Stimulated activated memory B cell treated with anti-CD40 and anti-IgM and Interleukin-4, amounts not matched to agents 10 μg/mL and 1 μg/mL and 100 μg/mL, for 72 hours (primary cell): ENCODE measurements around the gene MYO10.
"Not testable (repeated sequence)": the region's sequence is repeated elsewhere in the genome, so short reads cannot be mapped to it uniquely, and the experiment has no call there.

Experiments used
- ATAC-seq: fragments of 150-1000 bp; cut with Tn5 transposase; 2 replicates; pipeline ENCODE4 v1.10.0; 2021
- H3K27ac Mint-ChIP-seq: one replicate; pipeline ENCODE4 v1.8.0; 2022; ENCODE audit warnings: mild to moderate bottlenecking, mixed read lengths
- H3K27me3 Mint-ChIP-seq: one replicate; pipeline ENCODE4 v1.8.0; 2022; ENCODE audit warnings: mixed read lengths
- H3K36me3 Mint-ChIP-seq: one replicate; pipeline ENCODE4 v1.8.0; 2022; ENCODE audit warnings: mixed read lengths
- H3K4me1 Mint-ChIP-seq: one replicate; pipeline ENCODE4 v1.8.0; 2022; ENCODE audit warnings: mixed read lengths
- H3K4me3 Mint-ChIP-seq: one replicate; pipeline ENCODE4 v1.8.0; 2022; ENCODE audit warnings: mild to moderate bottlenecking, moderate library complexity, mixed read lengths
- H3K9me3 Mint-ChIP-seq: one replicate; pipeline ENCODE4 v1.8.0; 2022; ENCODE audit warnings: mixed read lengths

The MYO10 gene

DNA sequence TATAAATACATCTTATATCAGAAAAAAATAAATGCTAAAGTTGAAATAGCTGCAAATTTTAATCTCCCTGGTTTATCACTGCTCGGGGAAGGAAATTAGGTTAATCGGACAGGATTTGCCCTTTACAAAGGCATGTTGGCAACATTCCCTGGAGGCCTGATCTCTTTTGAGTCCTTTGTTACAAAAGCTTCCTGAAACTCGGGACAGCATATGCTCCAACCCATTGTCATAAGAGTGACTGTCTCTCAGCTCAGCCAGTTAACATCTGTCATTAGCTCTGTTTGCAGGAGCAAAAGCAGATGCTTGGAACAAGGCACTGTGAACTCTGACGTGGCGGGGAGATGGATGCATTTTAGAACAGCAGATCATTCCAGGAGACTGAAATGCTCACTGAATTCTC, 80.6 kb downstream of the MYO10 start:
- no peak for ATAC-seq
- no peak overlapping the region for H3K4me3 Mint-ChIP-seq
- no peaks in the 10 kb centered on the region for H3K9me3 Mint-ChIP-seq
- H3K4me1 Mint-ChIP-seq, result no peaks in the 10 kb centered on the region
- H3K27me3 Mint-ChIP-seq, result no peaks in the 10 kb centered on the region
- no peaks in the 10 kb centered on the region for H3K36me3 Mint-ChIP-seq
- no peak overlapping the region for H3K27ac Mint-ChIP-seq

DNA sequence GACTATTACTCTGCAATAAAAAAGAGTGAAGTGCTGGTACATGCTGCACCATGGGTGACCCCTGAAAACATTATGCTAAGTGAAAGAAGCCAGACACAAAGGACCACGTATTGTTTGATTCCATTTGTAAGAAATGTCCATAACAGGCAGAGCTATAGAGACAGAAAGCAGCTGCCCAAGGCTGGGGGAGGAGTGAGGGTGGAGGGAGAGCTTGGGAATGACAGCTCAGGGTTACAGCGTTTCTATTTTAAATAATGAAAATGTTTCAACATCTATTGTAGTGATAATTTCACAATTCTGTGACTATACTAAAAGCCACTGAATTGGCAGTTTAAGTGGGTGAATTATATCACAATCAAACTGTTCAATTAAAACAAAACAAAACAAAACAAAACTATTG, 81.7 kb downstream of the MYO10 start:
- ATAC-seq, result no peak
- Mint-ChIP-seq H3K36me3 (no peaks in the 10 kb centered on the region), H3K27me3 (no peaks in the 10 kb centered on the region), H3K4me1 (no peaks in the 10 kb centered on the region), H3K4me3 (no peak overlapping the region), H3K9me3 (no peaks in the 10 kb centered on the region), H3K27ac (no peak overlapping the region)

DNA sequence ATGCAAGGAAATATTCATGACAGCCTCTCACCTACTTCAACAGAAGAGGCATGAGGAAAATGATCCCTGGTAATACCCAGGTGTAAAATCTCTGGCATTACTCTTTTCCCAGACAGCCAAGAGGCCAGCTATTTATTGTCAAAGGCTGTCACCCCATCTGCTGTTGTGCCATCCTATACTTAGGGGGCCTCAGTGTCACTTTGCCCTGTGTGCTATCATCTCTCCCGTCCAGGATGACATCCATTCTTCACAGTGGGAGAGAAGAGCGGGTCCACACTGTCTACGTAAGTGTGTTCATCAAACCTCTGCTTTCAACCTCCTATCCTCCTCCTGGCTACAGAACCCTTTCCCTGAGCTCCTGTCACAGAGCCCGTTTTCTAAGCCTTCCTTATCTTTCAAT, 82.6 kb downstream of the MYO10 start:
- no peaks in the 10 kb centered on the region for H3K9me3 Mint-ChIP-seq
- no peak for ATAC-seq
- no peaks in the 10 kb centered on the region for H3K27me3 Mint-ChIP-seq
- no peaks in the 10 kb centered on the region for H3K4me1 Mint-ChIP-seq
- no peak overlapping the region for H3K4me3 Mint-ChIP-seq
- no peaks in the 10 kb centered on the region for H3K36me3 Mint-ChIP-seq
- no peak overlapping the region for H3K27ac Mint-ChIP-seq

DNA sequence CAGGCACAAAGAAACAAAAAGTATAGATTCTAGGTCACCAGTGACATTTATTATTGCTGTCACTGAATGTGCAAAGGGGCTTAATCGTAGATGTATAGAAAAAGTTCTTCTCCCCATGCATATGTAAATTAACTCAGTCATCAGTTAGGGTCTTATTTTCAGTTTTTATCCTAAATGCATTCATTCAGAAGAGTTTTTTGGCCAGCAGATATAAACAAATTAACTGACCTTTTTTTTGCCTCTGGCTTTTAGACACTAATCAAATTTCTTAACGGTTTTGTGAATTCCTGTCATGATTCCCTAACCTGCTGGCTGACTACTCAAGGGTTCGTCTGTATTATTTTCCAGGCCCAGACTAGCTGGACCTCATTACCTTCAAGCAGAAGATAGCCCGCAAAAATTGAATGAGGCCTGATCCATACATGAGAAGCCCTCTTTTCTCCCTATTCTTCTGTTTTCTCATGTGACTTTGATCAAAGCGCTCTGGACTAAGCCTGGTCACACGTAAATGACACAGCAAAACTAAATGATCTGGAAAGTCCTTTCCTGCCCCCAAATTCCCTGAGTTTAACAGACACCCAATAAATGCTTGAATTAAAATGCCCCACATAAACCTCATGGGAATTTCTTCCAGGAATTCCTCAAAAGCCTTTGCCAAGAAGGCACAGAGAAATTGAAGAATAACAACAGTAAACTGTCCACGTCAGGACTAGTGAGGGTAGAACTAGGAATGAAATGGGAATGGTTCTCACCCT, 83.7 kb downstream of the MYO10 start:
- no peak overlapping the region for H3K27ac Mint-ChIP-seq
- H3K27me3 Mint-ChIP-seq, result no peaks in the 10 kb centered on the region
- no peaks in the 10 kb centered on the region for H3K9me3 Mint-ChIP-seq
- H3K36me3 Mint-ChIP-seq, result no peaks in the 10 kb centered on the region
- no peaks in the 10 kb centered on the region for H3K4me1 Mint-ChIP-seq
- no peak for ATAC-seq
- H3K4me3 Mint-ChIP-seq, result no peak overlapping the region

DNA sequence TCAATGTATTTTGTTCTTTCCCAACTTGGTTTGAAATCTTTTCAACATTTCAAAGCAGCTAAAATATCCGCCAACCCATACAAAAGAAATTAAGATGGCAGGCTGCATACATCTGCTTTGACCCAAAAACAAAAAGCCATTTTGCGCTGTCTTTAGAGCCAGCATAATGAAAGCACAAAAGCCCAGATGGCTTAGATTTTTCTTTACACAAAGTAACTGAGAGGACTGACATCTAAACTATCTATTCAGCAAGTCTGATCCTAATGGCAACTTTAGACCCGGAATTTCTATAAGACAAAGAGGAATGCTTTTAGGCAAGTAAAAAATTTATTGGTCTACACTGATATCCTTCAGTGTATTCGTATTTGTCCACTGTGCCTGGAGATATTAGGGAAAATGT, 86.3 kb downstream of the MYO10 start:
- Mint-ChIP-seq H3K27me3 (no peaks in the 10 kb centered on the region), H3K4me3 (no peak overlapping the region), H3K4me1 (no peaks in the 10 kb centered on the region), H3K9me3 (no peaks in the 10 kb centered on the region), H3K27ac (no peak overlapping the region), H3K36me3 (no peaks in the 10 kb centered on the region)
- no peak for ATAC-seq

DNA sequence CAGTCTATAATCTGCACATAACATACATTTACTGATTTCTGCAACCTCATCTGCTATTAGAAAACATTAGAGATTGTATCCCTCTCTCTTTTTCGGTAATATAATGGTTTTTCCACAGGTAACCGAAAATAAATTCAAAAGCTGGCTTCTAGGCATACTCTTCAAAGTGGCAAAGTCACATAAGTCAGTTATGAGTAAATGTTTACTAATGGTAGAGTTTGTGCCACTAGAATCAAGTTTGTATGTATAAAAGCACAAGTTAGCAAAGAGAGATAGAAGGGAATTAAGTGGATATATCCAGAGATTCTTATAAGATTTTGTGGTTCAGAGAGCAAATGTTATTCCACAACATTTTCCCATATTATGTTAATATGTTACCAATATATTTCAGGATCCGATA, 86.9 kb downstream of the MYO10 start:
- Mint-ChIP-seq H3K9me3 (no peaks in the 10 kb centered on the region), H3K4me3 (no peak overlapping the region), H3K27me3 (no peaks in the 10 kb centered on the region), H3K36me3 (no peaks in the 10 kb centered on the region), H3K4me1 (no peaks in the 10 kb centered on the region), H3K27ac (no peak overlapping the region)
- no peak for ATAC-seq

DNA sequence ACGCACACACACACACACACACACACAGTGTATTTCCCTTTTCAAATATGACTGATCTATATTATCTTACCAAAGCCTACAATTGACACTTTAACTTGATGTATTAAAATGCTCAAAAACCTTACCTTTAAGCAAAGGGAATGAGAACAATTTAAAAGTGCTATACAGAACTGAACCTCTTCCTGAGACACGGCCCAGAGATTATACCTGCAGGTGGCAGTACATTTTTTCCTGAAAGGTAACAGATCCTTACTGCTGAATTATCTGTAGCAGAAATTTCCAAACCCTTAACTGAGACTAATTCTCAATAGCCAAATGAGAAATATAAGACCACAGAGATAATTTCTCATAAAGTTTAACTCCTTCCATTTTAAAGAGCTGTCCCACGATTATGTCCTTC, 91.1 kb downstream of the MYO10 start:
- no peaks in the 10 kb centered on the region for H3K4me1 Mint-ChIP-seq

DNA sequence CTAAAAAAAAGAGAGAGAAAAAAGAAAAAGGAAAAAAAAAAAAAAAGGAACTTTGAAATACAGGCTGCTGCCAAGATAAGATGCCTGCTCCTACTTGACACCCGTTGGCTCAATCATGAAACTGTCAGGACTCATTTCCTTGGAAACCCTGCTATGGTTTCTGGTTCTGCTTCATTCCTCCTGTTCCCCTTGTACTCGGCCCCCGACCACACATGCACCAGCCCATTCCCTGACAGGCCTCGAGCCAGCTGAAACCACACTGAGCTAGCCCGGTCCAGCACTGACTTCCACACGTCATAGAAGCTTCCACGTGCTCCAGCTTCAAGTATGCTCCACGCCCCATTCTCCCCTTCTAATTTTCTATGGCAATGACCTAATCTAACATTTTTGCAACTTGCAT, 93.2 kb downstream of the MYO10 start:
- Mint-ChIP-seq H3K4me1 (no peaks in the 10 kb centered on the region), H3K36me3 (no peaks in the 10 kb centered on the region), H3K27me3 (peaks cover 8% of the 10 kb centered on the region), H3K9me3 (no peaks in the 10 kb centered on the region), H3K27ac (no peak overlapping the region), H3K4me3 (no peak overlapping the region)
- ATAC-seq, result no peak

More for the DNA sequence above, 91.1 kb downstream of the MYO10 start:
- Mint-ChIP-seq H3K36me3 (no peaks in the 10 kb centered on the region), H3K27me3 (peaks cover 8% of the 10 kb centered on the region), H3K27ac (no peak overlapping the region), H3K4me3 (no peak overlapping the region), H3K9me3 (no peaks in the 10 kb centered on the region)
- no peak for ATAC-seq

DNA sequence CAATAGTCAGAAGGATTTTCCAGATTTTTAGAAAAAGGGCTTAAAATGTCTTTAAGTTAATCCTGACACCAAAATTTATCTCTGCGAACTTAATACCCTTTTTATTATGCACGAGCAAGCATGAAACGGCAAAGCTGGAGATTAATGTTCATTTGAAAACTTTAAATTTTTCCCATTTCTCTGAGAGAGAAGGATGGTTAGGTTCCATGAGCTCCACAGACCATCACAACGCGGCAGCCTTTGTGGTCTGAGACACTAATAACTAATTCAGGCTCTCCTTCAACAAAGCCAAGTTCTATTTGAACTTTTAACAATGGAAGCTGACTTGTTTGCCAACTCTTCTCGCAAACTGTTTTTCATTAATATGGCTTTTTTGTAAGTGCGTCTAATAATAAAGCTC, 94.7 kb downstream of the MYO10 start:
- peaks cover 8% of the 10 kb centered on the region for H3K27me3 Mint-ChIP-seq
- H3K27ac Mint-ChIP-seq, result no peak overlapping the region

DNA sequence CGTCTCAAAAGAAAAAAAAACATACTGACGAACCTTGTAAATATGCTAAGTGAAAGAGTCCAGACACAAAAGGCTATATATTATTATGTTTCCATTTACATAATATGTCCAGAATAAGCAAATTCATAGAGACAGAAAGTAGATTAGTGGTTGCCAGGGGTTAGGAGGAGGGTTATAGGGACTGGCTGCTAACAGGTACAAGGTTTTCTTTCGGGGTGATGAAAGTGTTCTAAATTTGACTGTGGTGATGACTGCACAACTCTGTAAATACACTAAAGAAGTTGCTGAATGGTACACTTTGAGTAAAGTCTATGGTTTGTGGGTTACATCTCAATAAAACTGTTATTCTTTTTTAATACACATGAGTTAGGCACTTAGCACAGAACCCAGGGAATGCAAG, 98.8 kb downstream of the MYO10 start:
- H3K27ac Mint-ChIP-seq, result no peak overlapping the region

More for the DNA sequence above, 94.7 kb downstream of the MYO10 start:
- H3K36me3 Mint-ChIP-seq, result no peaks in the 10 kb centered on the region
- no peak for ATAC-seq
- H3K4me3 Mint-ChIP-seq, result no peak overlapping the region
- no peaks in the 10 kb centered on the region for H3K4me1 Mint-ChIP-seq
- H3K9me3 Mint-ChIP-seq, result no peaks in the 10 kb centered on the region

DNA sequence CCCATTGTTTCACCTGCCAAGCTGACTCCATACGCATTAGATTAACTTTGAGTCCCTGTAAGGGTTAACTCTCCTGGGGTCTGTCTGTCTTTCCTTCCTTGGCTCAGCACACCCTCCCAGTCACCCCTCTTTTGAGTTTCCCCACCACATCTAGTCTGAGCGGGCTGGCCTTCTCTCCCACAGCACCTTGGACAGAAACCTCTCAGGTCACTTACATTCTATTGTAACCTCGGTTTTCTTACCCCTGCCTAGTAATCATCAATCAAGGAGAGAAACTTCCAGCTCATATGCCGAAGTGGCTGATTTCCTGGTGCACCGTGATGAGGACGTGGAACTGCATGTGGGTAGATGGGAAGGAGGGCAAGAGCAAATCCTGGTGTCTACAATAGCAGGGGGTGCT, 102.1 kb downstream of the MYO10 start:
- Mint-ChIP-seq H3K4me3 (no peak overlapping the region), H3K4me1 (no peaks in the 10 kb centered on the region), H3K27me3 (no peaks in the 10 kb centered on the region), H3K9me3 (no peaks in the 10 kb centered on the region), H3K36me3 (no peaks in the 10 kb centered on the region), H3K27ac (no peak overlapping the region)
- no peak for ATAC-seq

More for the DNA sequence above, 98.8 kb downstream of the MYO10 start:
- Mint-ChIP-seq H3K27me3 (peaks cover 8% of the 10 kb centered on the region), H3K36me3 (no peaks in the 10 kb centered on the region), H3K4me1 (no peaks in the 10 kb centered on the region), H3K9me3 (no peaks in the 10 kb centered on the region), H3K4me3 (no peak overlapping the region)
- no peak for ATAC-seq

DNA sequence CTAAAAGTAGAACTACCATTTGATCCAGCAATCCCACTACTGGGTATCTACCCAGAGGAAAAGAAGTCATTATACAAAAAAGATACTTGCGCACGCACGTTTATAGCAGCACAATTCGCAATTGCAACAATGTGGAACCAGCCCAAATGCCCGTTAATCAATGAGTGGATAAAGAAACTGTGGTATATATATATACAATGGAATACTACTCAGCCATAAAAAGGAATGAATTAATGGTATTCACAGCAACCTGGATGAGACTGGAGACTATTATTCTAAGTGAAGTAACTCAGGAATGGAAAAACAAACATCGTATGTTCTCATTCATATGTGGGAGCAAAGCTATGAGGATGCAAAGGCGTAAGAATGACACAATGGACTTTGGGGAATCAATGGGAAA, 104.8 kb downstream of the MYO10 start:
- H3K27ac Mint-ChIP-seq, H3K36me3 Mint-ChIP-seq, H3K4me1 Mint-ChIP-seq, H3K27me3 Mint-ChIP-seq, ATAC-seq, H3K9me3 Mint-ChIP-seq, H3K4me3 Mint-ChIP-seq: not testable (repeated sequence)

DNA sequence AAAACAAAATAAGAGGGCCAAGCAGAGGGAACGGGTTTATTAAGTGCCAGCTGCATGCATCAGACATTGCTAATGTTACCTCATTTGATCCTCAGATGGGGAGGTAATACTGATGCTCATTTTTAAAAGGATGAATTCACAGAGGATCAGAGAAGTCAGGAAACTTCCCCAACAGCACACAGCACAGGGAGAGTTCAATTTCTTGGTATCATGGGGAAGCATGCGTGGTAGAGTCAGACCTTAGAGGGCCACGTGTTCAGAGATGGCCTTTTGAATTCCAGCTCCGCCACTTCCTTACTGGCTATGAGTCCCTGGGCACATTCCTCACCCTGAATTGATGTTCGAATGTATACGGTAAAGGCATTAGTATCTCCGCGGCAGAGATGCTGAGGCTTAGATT, 108.3 kb downstream of the MYO10 start:
- no peak for ATAC-seq
- Mint-ChIP-seq H3K27ac (no peak overlapping the region), H3K36me3 (no peaks in the 10 kb centered on the region), H3K27me3 (no peaks in the 10 kb centered on the region), H3K4me1 (no peaks in the 10 kb centered on the region), H3K4me3 (no peak overlapping the region), H3K9me3 (no peaks in the 10 kb centered on the region)

DNA sequence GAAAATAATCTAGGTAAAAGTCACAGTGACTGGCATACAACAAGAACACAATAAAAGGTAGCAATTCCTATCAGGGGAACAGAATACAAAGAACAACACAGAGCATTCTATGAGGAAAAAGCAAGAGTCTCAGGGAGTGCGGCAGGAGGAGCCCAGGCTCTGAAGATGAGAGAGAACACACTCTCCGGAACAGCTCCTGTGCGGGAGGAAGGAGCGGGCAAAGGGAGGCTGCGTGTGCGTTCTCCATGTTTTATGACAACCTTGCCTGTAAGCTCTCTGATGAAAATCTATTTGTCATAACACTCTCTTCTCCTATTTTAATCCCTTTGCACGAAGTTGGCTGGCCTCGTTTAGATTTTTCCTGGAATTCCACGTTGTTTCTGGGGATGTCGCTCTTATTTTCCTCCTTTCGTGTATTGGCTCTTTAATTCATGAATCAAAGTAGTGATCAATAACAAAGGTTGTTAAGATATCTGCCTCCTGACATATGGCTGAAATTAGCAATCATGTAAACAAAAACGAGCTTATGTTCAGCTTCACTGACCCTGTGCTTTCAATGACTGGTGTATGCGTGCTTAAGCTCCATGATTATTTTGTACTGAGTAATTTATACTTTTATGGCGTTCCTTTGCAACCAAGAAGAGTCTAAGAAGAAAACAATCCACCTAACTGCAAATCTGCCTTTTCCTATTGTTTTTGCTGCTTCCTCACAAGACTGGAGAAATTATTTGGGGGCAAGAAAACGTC, 109.5 kb downstream of the MYO10 start:
- Mint-ChIP-seq H3K9me3 (no peaks in the 10 kb centered on the region), H3K36me3 (no peaks in the 10 kb centered on the region), H3K4me3 (no peak overlapping the region), H3K27ac (no peak overlapping the region), H3K27me3 (no peaks in the 10 kb centered on the region), H3K4me1 (no peaks in the 10 kb centered on the region)
- ATAC-seq, result no peak

DNA sequence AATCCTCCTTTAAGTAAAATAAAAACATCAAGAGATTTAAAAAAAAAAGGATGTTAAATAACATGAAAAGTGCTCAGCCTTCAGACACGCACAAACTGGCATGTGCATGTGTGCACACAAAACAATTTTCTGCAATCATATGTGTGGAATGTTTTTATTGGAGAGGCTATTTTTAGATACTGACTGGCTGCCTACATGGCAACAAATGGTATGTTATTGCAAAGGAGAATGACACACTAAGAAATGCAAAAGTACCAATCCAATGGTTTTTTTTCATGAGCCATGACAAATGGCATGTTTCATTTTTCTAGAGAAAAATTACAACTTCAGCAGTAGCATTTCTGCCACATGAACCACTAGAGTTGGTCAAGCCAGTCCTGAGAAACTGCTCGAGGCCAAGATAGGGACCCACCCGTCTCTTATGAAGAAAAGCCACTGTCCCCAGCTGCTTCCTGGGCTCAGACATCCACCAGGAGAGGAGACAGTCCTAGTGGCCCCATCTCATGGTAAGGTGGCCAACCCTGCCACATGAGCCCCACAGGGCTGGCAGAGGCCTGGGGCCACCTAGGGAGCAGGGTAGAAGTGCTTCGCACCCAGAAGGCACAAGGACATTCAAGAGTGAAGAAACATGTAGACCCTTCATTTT, 116.4 kb downstream of the MYO10 start:
- Mint-ChIP-seq H3K27ac (no peak overlapping the region), H3K4me1 (no peaks in the 10 kb centered on the region), H3K36me3 (no peaks in the 10 kb centered on the region), H3K4me3 (no peak overlapping the region), H3K9me3 (no peaks in the 10 kb centered on the region), H3K27me3 (no peaks in the 10 kb centered on the region)
- peak; percentile 48 for ATAC-seq

DNA sequence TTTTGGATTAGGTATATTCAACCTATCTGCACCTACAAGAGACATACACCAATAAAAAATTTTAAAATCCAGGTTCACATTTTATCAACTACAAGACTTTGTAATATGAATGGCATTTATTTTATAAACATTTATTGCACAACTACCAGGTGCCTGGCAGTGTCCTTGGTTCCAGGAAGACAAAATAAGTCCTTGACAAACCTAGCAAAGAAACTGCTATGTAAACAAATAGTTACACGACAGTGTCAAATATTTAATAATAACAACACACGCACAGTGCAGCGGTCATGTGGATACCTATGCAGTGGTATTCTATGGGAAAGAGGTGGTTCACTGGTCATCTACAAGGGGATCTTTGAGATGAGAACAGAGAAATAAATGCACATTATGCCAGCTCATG, 120.7 kb downstream of the MYO10 start:
- H3K27ac Mint-ChIP-seq, result no peak overlapping the region
- no peaks in the 10 kb centered on the region for H3K4me1 Mint-ChIP-seq
- H3K4me3 Mint-ChIP-seq, result no peak overlapping the region
- no peaks in the 10 kb centered on the region for H3K27me3 Mint-ChIP-seq
- ATAC-seq, result no peak
- H3K9me3 Mint-ChIP-seq, result no peaks in the 10 kb centered on the region
- no peaks in the 10 kb centered on the region for H3K36me3 Mint-ChIP-seq
